ENCODE measurements around the gene DCTPP1. TPM values are rescaled to one million over a fixed set of nuclear protein-coding genes. Genes with fewer than 3 reads are reported as not detected.
A peak's percentile ranks its signal among the peaks of the same experiment; 100 is the strongest.

The DCTPP1 gene
- total and polyA plus RNA-seq, 9 of the 15 experiments (the other 6 are each of a cell fraction or from before 2014, with no cell fraction given): 45.0 to 132 (median 80.6) TPM

DNA sequence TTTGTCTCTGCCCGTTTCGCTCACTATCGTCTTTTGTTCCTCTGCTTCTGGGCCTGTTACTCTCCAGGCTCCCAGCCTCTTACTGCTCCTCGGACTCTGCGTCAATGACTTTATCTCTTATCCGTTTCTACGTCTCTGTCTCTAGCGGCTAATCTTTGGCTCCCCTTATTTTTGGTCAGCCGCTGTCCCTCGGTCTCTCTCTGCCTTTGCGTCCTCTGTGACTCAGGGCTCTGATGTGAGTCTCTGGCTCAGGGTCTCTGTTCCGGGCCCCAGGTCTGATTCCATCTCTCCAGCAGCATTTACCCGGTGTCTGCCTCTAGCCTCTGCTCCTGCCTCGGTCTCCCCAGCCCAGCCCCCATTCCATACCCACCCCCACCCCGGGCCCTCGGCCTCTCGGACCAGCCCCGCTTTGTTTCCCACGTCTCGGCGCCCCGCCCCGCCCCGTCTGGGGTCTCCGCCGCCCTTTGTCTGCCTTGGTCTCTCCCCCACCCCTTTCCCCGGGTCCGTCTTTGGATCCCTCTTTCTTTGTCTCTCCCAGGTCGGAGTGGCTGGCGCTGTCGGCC is 35.2 kb downstream of the DCTPP1 start (continued):
- TF ChIP-seq, protein P1, sequence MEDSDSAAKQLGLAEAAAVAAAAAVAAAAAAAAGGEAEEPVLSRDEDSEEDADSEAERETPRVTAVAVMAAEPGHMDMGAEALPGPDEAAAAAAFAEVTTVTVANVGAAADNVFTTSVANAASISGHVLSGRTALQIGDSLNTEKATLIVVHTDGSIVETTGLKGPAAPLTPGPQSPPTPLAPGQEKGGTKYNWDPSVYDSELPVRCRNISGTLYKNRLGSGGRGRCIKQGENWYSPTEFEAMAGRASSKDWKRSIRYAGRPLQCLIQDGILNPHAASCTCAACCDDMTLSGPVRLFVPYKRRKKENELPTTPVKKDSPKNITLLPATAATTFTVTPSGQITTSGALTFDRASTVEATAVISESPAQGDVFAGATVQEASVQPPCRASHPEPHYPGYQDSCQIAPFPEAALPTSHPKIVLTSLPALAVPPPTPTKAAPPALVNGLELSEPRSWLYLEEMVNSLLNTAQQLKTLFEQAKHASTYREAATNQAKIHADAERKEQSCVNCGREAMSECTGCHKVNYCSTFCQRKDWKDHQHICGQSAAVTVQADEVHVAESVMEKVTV (CRISPR knock-in tag; IDR thresholded peaks at IDR 0.05): no peak
- no peak; the same call in none of the 2 replicates for TF ChIP-seq HDGF (IDR thresholded peaks at IDR 0.05)
- 0 out of 2 replicates have a peak, but pooled peaks have one; percentile 52 for TF ChIP-seq HMG20B (CRISPR knock-in tag; IDR thresholded peaks at IDR 0.05)
- no peak for TF ChIP-seq TBL1XR1 (IDR thresholded peaks at IDR 0.05; ENCODE audit: low read length in 2 of 2)
- no peak for TF ChIP-seq CEBPB (tag; IDR thresholded peaks at IDR 0.05)
- TF ChIP-seq BRD4 (IDR thresholded peaks at IDR 0.05): peak; percentile 41; the same call in 1 of the 2 replicates
- TF ChIP-seq BCOR (IDR thresholded peaks at IDR 0.05): peak; percentile 32; the same call in 1 of the 2 replicates
- TF ChIP-seq, protein P2, sequence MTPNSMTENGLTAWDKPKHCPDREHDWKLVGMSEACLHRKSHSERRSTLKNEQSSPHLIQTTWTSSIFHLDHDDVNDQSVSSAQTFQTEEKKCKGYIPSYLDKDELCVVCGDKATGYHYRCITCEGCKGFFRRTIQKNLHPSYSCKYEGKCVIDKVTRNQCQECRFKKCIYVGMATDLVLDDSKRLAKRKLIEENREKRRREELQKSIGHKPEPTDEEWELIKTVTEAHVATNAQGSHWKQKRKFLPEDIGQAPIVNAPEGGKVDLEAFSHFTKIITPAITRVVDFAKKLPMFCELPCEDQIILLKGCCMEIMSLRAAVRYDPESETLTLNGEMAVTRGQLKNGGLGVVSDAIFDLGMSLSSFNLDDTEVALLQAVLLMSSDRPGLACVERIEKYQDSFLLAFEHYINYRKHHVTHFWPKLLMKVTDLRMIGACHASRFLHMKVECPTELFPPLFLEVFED (CRISPR knock-in tag; conservative IDR thresholded peaks at IDR 0.05): 0 out of 2 replicates have a peak, but pooled peaks have one; percentile 17
- TF ChIP-seq, protein P3, sequence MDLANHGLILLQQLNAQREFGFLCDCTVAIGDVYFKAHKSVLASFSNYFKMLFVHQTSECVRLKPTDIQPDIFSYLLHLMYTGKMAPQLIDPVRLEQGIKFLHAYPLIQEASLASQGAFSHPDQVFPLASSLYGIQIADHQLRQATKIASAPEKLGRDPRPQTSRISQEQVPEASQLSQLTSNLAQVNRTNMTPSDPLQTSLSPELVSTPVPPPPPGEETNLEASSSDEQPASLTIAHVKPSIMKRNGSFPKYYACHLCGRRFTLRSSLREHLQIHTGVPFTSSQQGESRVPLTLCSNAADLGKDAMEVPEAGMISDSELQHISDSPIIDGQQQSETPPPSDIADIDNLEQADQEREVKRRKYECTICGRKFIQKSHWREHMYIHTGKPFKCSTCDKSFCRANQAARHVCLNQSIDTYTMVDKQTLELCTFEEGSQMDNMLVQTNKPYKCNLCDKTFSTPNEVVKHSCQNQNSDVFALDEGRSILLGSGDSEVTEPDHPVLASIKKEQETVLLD (IDR thresholded peaks at IDR 0.05): peak; percentile 53; the same call in 1 of the 2 replicates
- TF ChIP-seq NFE2L1 (tag; IDR thresholded peaks at IDR 0.05; ENCODE audit: borderline replicate concordance, low read depth): no peak
- no peak for TF ChIP-seq MIER1 (IDR thresholded peaks at IDR 0.05; ENCODE audit: low read depth)
- TF ChIP-seq ELF4 (CRISPR knock-in tag; IDR thresholded peaks at IDR 0.05): peak; percentile 53; the same call in 1 of the 2 replicates
- TF ChIP-seq, protein P4, sequence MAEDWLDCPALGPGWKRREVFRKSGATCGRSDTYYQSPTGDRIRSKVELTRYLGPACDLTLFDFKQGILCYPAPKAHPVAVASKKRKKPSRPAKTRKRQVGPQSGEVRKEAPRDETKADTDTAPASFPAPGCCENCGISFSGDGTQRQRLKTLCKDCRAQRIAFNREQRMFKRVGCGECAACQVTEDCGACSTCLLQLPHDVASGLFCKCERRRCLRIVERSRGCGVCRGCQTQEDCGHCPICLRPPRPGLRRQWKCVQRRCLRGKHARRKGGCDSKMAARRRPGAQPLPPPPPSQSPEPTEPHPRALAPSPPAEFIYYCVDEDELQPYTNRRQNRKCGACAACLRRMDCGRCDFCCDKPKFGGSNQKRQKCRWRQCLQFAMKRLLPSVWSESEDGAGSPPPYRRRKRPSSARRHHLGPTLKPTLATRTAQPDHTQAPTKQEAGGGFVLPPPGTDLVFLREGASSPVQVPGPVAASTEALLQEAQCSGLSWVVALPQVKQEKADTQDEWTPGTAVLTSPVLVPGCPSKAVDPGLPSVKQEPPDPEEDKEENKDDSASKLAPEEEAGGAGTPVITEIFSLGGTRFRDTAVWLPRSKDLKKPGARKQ (CRISPR knock-in tag; IDR thresholded peaks at IDR 0.05): no peak
- peak; percentile 66; the same call in 1 of the 2 replicates for TF ChIP-seq DPF2 (IDR thresholded peaks at IDR 0.05)
- no peak for TF ChIP-seq TRIM24 (IDR thresholded peaks at IDR 0.05)
- no peak for TF ChIP-seq MCM5 (IDR thresholded peaks at IDR 0.05; ENCODE audit: low read depth)
- TF ChIP-seq DDX20 (tag; IDR thresholded peaks at IDR 0.05; ENCODE audit: low read depth): no peak
- no peak for TF ChIP-seq NR3C1 (CRISPR knock-in tag; IDR thresholded peaks at IDR 0.05)
- TF ChIP-seq CBFA2T3 (IDR thresholded peaks at IDR 0.05): peak; percentile 41
- TF ChIP-seq SUPT5H (IDR thresholded peaks at IDR 0.05): no peak
- no peak for TF ChIP-seq NR2C1 (IDR thresholded peaks at IDR 0.05)
- TF ChIP-seq NR2C1 (tag; IDR thresholded peaks at IDR 0.05): no peak
- no peak for TF ChIP-seq FIP1L1 (IDR thresholded peaks at IDR 0.05; ENCODE audit: low read depth, low read length, poor library complexity, severe bottlenecking)
- no peak for TF ChIP-seq PURB (CRISPR knock-in tag; IDR thresholded peaks at IDR 0.05; ENCODE audit: low read depth)
- TF ChIP-seq SMARCE1 (IDR thresholded peaks at IDR 0.05): 0 out of 2 replicates have a peak, but pooled peaks have one; percentile 64
- TF ChIP-seq SMARCA4 (IDR thresholded peaks at IDR 0.05): peak; percentile 60; the same call in 1 of the 2 replicates

Measured in K562 (cell line).